ENCODE results near the gene NR2E3.

The NR2E3 gene

DNA sequence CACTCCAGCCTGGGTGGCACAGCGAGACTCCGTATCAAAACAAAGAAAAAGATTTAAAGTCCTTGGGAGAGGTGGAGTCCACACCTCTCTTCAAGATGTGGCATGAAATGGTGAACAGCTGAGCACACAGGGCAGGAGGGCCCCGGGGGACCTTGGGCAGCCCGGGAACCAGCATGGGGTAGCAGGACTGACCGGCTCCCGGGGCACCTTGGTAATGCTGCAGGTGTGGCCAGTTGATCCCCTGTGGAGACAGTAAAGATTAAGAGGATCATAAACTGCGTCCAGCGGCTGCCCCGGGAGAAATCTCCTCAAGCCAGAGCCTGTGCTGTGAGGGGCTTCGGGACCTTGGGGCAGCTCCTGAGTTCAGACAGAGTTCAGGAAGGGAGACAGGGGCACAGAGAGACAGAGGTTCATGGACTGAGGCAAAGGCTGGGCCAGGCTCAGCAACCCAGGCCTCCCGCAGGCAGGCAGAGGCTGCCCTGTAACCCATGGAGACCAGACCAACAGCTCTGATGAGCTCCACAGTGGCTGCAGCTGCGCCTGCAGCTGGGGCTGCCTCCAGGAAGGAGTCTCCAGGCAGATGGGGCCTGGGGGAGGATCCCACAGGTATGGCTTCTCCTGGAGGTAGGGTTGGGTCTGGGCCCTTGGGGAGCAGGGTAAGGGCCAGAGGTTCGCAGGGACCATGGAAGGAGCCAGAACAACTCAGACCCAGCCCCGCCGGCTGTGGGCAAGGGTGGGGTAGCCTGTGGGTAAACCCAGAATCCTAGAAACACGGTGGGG lies at the start of gene NR2E3:
NR2E3 (plus strand) TSS at position 299 of the 780 bp plus-strand sequence; CDS start at position 489, 190 bp downstream.
- in situ Hi-C loops (cut with MboI; ENCODE audit: low sequenced_read_pairs): no loop called here

DNA sequence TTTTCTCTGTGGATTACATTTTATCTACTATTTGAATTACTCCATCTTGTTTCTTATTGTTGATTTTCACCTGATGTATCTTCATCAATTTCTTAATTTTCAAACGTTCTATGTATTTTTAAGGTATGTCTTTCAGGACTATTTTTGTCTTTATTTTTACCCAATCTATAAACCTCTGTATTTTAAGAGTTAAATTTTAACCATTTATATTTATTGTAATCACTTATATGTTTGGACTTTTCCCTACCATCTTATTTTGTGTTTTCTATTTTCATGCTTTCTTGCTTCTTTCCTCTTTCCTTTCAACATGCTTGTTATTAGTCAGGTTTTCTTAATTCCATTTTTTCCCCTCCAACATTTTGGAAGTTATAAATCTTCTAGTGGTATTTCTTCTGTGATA lies 49.5 kb upstream of the NR2E3 start:
- in situ Hi-C loops (cut with MboI; ENCODE audit: low sequenced_read_pairs): no loop called here

DNA sequence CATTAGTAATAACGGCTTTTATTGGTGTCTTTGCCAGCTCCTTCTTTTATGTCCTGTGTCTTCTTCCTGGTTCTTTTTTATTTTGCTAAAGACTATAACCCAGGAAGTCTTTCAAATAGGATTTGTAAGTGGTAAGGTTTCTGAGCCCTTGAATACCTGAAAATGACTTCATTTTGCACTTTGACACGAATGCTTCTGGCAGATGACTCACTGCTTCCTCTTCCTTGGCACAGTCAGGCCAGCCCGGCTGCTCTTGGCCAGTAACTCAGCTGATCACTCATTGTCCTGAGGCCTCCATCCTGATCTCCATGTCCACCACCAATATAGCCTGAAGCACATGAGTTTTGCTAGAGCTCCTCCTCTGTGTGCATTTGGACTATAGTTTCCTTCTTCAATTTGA lies 48.7 kb upstream of the NR2E3 start:
- in situ Hi-C loops (cut with MboI; ENCODE audit: low sequenced_read_pairs): no loop called here

DNA sequence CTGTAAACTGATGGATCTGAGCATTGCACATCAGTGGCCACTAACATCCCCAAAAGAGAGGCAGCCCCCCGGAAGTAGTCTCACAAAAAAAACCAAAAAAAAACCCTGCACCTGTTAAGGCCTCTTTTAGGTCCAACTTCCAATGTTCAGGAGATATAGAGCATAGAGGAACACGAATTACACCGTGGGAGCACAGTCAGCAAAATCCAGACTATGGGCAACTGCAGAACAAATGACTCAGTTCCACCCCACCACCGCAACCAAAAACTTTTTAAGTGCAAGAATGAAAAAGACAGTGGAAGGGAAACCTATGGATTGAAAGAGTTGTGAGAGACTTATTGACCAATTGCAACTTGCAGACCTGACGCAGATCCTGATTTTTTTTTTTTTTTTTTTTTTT lies 42.2 kb upstream of the NR2E3 start:
- in situ Hi-C loops (cut with MboI; ENCODE audit: low sequenced_read_pairs): no loop called here

DNA sequence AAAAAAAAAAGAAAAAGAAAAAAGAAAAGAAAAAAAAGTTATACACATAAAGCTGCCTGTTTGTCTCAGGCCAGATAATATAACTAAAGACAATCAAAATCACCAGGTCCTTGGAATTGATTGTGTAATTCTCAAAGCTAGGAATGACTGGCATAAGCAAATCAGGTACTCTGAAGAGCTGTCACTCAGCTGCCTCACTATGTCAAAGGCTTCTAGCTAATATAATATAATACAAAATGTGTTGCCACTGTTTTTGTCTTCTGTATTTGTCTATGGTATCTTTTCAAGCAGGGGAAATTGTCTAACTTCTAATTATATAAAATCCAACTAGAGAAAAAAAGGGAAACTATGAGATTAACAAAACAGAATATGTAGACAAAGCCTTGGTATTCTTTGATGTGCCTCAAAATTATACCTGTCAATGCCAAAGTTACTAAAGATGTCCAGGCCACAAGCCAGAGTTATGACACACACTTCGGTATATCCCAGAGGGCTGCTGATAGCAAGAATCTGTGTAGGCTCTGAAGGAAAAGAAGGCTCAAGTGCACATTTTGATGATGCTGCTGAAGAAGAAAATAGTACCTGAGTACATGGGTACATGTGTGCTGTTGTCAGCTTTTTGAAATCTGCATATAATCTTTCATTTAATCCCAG lies 37.0 kb upstream of the NR2E3 start:
- in situ Hi-C loops (cut with MboI; ENCODE audit: low sequenced_read_pairs): no loop called here

DNA sequence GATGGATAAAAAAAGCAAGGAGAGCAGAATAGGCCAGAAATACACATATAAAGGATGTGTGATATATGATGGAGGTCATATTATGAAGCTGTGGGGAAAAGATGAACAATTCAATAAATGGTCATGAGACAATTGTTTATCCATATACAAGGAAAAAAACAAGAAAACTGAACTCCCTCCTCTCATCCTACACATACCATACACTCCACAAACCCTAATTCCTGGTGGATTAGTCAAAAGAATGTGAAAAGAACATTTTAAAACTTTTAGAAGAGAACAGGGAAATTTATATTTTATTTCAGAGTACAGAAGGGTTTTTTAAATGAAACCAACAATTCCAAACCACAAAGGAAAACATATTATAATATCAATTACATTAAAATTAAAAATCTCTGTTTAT lies 34.5 kb upstream of the NR2E3 start:
- in situ Hi-C loops (cut with MboI; ENCODE audit: low sequenced_read_pairs): no loop called here

DNA sequence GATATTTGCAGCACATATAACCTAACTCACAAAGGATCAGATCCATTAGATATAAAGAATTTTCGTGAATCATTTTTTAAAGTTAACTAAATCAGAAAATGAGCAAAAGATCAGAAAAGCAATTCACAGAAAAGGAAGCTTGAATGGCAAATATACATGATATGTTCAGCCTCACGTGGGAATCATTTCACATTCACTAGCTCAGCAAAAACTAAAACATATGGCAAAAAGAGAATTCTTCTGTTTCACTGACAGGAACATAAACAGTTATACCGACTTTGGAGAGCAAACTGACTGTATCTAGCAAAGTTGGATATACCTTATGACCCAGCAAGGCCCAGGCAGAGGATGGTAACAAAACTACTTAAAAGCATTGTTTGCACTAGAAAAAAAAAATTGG lies 34.0 kb upstream of the NR2E3 start:
- in situ Hi-C loops (cut with MboI; ENCODE audit: low sequenced_read_pairs): no loop called here

DNA sequence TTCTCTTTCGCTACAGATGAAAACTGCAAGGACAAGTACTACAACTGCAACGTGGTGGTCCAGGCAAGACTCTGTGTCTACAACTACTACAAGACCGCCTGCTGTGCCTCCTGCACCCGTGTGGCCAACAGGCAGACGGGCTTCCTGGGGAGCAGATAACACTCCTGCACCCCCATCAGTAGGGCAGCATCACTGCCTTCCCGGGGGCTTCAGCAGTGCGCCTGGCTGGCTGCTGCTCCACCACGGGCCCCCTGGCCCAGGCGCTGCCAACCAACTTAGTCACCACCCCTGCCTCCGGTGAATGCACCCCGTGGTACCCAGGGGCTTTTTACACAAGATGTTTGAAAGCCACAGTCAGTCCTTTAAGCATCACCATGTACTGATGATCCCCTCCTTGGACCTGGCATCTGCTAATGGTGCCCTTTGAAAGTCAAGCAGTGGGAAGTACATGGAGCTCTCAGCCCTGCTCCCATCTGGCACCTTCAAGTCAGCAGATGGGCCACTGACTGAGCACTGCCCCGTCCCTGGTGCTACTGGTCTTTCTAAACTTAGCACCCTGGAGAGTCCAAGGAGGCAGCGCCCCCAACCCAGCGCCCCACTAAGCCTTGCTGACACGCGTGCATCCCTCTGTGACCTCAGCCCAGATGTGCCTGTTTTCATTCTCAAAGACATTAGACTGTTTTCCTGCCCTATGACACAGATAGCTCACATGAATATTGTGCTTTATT lies 33.0 kb upstream of the NR2E3 start:
- in situ Hi-C loops (cut with MboI; ENCODE audit: low sequenced_read_pairs): no loop called here

DNA sequence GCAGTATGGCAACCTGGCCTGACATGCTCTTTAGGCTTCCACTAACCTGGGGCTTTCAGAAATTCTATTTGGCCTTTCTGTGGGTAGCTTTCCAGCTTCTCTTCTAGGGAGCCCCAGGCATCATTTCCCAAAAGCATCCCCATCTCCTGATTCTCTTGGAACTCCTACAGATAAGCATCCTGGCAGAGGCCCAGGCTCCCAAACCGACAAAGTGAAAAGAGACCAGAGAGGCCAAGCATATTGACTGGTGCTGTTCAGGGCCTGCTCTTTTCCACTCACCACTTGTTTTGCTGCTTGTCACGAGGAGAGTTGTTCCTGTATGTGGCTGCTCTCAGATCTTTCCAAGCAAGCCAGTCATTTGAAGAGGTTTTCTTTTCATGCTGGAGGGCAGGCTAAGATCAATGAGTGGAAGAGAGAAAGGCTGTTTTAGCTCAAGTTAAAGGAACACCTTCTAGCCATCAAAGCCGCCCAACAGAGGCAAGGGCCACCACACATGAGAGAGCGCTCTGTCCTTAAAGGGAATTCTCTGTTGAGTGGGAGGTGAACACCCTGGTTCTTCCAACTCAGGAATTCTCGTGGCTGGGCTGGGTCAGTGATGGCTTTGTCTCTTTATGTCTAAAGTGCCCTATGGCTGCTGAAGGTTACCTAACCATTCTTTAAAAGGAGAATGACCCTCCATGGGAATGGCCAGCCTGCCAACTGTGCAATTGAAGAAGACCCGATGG lies 31.1 kb upstream of the NR2E3 start:
- in situ Hi-C loops (cut with MboI; ENCODE audit: low sequenced_read_pairs): no loop called here

DNA sequence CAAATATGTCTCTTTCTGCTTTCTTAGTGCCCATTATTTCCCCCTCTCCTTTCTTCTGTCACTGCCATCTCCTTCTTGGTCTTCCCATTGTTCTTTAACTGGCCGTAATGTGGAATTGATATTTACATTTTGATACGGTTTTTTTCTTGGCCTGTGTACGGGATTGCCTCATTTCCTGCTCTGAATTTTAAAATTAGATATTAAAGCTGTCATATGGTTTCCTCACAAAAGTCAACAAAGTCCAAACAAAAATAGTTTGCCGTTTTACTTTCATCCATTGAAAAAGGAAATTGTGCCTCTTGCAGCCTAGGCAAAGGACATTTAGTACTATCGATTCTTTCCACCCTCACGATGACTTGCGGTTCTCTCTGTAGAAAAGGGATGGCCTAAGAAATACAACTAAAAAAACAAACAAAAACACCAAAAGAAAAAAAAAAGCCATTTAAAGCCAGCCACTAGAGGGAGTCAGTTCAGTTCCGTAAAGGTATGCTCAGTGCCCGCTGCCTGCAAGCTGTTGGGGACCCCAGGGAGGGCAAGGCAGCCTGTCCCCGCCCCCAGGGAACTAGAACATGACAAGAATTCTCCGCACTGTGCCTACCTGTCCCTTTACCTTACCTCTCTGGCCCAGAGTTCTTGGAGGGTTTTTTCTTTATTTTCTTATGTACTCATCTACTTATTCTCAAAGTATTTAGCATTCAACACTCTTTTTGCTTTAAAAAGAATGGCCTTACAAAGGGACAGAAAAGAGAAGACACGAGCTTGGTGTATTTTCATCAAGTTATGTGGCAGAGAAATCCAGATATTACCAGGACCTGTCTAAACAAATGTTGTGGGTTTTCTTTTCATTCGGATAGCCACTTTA lies 30.0 kb upstream of the NR2E3 start:
- in situ Hi-C loops (cut with MboI; ENCODE audit: low sequenced_read_pairs): no loop called here

DNA sequence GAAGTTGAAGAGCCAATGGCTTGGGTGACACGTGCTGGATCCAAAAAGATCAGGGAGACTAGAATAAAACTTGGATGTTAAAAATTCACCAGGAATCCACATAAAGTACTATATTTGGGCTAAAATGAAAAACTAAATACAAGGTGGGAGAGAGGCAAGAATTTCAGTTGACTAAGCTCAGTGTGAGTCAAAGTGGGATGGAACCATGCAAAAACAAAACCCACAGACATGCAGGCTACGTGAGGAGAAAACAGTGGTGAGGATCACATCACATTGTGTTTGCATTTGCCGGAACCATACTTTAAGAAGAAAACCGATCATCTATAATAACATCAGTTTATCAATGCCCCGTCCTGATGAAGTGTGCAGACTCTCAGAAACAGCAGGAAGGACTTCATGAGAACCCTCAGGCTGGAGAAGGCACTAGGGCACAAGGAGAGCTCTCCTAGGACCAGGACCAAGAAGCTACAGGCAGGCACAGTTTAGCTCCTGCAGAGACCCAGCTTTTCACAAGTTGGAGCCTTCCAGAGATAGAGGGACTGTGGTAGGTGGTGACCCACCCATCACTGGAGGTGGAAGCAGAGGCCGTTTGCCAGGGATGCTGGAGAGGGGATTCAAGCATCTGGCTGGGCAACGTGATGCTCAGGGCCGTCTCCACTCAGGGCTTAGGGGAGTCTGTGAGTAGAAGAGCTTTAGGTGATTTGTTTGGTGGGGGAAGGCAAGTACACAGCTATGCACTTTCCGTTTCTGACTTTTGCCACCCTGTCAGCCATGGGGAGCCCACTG lies 29.0 kb upstream of the NR2E3 start:
- in situ Hi-C loops (cut with MboI; ENCODE audit: low sequenced_read_pairs): no loop called here

DNA sequence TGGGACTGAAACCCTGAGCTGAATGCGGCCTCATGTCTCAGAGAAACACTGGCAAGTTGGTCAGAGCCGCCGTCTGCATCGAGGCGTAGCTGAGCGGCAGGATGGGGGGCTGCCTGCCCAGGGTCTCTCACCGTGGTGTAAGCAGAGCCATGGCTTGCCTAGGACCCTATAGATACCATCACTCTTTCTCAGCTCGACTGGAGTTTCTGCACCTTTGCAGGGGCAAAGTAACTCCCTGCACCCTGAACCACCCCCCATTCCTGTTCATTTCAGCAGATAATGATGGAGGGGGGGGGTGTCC lies 28.4 kb upstream of the NR2E3 start:
- in situ Hi-C loops (cut with MboI; ENCODE audit: low sequenced_read_pairs): no loop called here

DNA sequence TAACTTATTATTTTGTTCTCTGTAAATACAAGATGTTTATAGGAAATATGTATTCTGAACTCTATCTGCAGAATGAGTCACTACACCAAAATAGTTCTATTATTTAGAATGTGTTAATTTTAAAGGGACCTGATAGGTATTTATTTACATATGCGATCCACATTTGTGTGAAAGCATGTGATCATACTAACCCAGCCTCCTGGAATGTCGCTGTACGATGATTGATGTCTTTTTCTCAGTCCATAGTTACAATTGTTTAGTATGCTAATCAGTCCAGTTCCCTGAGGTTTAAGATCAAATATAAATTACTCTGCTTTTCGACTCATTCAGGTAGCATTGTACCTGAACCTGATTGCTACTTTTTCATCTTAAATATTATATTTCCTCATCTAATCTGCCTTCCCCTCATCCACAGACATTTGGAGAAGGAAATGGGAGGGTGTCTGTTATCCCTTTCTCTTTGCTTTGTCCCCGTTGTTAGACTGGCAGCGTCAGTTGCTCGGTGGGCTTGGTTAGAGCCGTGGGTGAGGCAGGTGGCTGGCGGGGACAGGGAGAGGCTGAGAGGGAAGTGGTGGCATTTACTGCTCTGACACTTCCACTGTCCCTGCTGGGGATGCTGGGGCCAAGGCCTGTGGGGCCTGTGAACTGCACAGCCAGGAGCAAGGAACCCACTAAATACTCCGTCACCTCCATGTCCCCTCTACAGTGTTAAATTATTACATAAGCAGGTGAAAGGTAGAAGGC lies 27.8 kb upstream of the NR2E3 start:
- in situ Hi-C loops (cut with MboI; ENCODE audit: low sequenced_read_pairs): no loop called here

DNA sequence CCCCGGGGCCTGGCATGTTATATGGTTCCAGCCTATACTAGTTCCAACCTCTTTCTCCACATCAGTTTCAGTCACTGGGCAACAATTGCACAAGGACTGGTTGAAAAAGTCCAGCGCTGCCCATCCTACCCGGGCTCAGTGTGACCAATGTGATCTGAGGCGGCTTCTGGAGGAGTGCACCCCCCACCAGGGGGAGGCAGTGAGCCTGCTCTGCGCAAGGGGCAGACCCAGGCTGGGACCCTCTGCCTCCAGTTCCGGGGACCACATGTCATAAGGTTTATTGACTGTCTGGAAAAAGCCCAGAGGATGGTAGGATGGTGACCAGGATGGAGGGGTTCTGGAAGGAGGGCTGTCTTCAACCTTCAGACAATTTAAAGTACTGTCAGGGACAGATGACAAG lies 25.6 kb upstream of the NR2E3 start:
- in situ Hi-C loops (cut with MboI; ENCODE audit: low sequenced_read_pairs): no loop called here

DNA sequence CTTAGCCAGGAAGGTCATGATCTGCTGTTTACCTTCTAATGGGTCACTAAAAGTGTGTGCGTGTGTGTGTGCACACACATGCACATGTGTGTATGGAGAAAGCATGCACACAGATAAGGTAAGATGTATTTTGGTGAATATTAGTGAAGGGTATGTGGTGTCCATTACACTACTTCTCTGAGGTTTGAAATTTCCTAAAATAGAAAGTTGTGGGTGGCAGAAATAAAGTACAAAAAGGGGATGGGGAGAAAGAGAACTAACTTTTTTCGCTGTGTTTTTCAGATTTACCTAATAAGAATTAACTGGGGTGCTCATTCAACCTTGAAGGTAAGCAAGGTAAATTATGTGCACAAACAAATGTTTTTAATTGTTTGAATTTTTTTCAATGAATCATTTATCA lies 24.4 kb upstream of the NR2E3 start:
- in situ Hi-C loops (cut with MboI; ENCODE audit: low sequenced_read_pairs): no loop called here

DNA sequence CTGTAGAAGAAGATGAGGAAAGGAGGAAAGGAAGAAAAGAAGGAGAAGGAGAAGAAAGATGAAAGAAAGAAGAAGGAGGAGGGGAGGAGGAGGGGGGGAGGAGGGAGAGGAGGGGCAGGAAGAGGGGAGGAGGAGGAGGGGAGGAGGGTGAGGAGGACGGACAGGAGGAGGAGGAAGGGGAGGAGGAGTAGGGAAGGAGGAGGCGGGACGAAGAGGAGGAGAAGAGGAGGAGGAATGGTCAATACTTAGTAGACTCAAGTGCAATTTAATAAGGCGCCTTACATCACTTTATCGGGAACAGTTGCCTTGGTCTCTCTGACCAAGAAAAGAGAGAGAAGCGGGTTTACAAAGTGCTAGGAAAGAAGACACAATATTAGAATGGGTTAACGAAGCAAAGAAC lies 23.7 kb upstream of the NR2E3 start:
- in situ Hi-C loops (cut with MboI; ENCODE audit: low sequenced_read_pairs): no loop called here

DNA sequence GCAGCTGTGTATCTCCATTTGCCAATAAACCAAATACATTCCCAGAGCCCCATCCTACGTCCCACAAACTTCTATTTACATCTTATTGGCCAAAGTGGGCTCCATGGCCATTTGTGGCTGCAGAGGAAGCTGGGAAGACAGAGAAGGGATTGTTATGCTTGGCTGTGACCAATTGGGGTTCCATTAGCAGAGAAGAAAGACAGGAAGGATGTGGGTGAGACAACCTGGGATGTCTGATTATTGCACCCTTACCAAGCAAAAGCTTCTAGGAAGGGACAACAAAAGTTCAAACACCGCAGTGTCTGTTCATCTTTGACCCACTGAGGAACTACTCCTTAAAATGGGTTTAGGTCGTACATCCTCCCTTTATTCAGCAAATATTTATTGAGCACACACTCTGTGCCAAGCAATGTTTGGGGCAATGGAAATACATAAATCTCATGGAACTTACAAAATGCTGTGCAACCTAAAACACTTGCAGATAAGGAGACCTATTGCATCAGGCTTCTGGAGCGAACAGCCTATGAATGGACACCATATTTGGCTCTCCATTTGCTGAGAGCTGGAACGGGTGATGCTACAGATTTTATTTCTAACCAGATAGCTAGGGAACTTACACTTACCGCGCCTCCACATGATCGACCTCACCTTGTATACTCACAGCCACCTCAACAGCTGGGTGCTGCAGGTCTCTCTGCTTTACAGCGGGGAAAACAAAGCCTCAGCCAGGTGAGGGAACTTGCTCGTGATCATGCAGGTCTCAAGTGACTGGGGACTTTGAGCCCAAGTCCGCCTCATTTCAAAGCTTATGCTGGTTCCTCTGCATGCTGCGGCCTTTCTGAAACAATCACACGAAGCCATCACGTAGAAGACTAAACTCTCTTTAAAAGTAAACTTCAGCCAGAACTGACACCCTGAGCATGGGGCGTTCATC lies 21.4 kb upstream of the NR2E3 start:
- in situ Hi-C loops (cut with MboI; ENCODE audit: low sequenced_read_pairs): no loop called here

DNA sequence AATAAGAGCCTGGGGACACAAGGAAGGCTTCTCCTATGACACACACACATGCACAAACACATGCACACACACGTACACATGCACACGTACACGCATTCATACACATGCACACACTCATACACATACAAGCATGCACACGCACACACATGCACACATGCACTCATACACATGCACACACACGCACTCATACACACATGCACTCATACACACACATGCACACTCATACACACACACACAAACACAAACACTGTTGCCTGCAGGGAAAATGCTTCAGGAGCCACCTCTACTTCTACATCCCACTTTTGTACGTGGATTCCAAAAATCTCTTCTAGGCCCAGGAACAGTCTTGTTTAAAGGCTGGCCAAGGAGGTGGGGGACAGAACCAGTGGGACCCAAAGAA lies 20.7 kb upstream of the NR2E3 start:
- in situ Hi-C loops (cut with MboI; ENCODE audit: low sequenced_read_pairs): no loop called here
